GM23338 (cell line): ENCODE measurements around the gene C17orf78. TPM values are rescaled to one million over a fixed set of nuclear protein-coding genes. Genes with fewer than 3 reads are reported as not detected.

Experiments used
- ATAC-seq: fragments of 200-7000 bp; cut with Tn5 transposase; 3 replicates; pipeline ENCODE4 v1.9.1; 2020
- DNase-seq: peaks from one replicate; pipeline ENCODE4 v3.0.0-alpha.2; 2015; ENCODE audit warnings: low spot score
- H2AFZ ChIP-seq: fragments of 200-600 bp; sonication (generic); 2 replicates; pipeline ENCODE4 v1.8.0; 2016; ENCODE audit warnings: antibody characterized with exemption, mild to moderate bottlenecking, moderate library complexity
- H3F3A ChIP-seq: fragments of 200-600 bp; sonication (generic); replicated peaks from 2 replicates; pipeline ENCODE4 v1.8.0; 2017; ENCODE audit warnings: antibody characterized with exemption, mixed run types, low read depth
- H3K27ac ChIP-seq: fragments of 200-600 bp; sonication (generic); 2 replicates; pipeline ENCODE4 v1.6.1; 2016; ENCODE audit warnings: low read depth
- H3K27me3 ChIP-seq: fragments of 200-600 bp; sonication (generic); 2 replicates; pipeline ENCODE4 v1.8.0; 2016; ENCODE audit warnings: mild to moderate bottlenecking, mixed run types, moderate library complexity; ENCODE audit not compliant: insufficient read depth
- H3K36me3 ChIP-seq: fragments of 200-600 bp; sonication (generic); 2 replicates; pipeline ENCODE4 v1.8.0; 2016; ENCODE audit warnings: mild to moderate bottlenecking; ENCODE audit not compliant: insufficient read depth
- H3K4me1 ChIP-seq: fragments of 200-600 bp; sonication (generic); 2 replicates; pipeline ENCODE4 v1.8.0; 2016; ENCODE audit warnings: mild to moderate bottlenecking, moderate library complexity; ENCODE audit not compliant: insufficient read depth
- H3K4me2 ChIP-seq: fragments of 200-600 bp; sonication (generic); 2 replicates; pipeline ENCODE4 v1.7.1; 2017; ENCODE audit warnings: mixed run types
- H3K4me3 ChIP-seq: fragments of 200-600 bp; sonication (generic); 2 replicates; pipeline ENCODE4 v1.6.1; 2016; ENCODE audit warnings: mixed run types
- H3K79me2 ChIP-seq: fragments of 200-600 bp; sonication (generic); replicated peaks from 2 replicates; pipeline ENCODE4 v1.8.0; 2017; ENCODE audit warnings: mild to moderate bottlenecking; ENCODE audit not compliant: insufficient read depth
- H3K9me2 ChIP-seq: fragments of 200-600 bp; sonication (generic); 2 replicates; pipeline ENCODE4 v1.8.0; 2017; ENCODE audit not compliant: insufficient read depth
- H4K20me1 ChIP-seq: fragments of 200-600 bp; sonication (generic); replicated peaks from 2 replicates; pipeline ENCODE4 v1.8.0; 2017; ENCODE audit warnings: mild to moderate bottlenecking; ENCODE audit not compliant: insufficient read depth
- H3K27ac Mint-ChIP-seq: 2 replicates; pipeline ENCODE4 v1.8.0; 2020; ENCODE audit warnings: inconsistent platforms, mild to moderate bottlenecking, moderate library complexity, mixed read lengths
- H3K27me3 Mint-ChIP-seq: 3 replicates; pipeline ENCODE4 v1.8.0; 2022; ENCODE audit warnings: low read depth, mild to moderate bottlenecking, moderate library complexity, mixed read lengths, inconsistent platforms; ENCODE audit not compliant: insufficient read depth, poor library complexity
- H3K36me3 Mint-ChIP-seq: 3 replicates; pipeline ENCODE4 v1.8.0; 2021; ENCODE audit warnings: low read depth, mild to moderate bottlenecking, inconsistent platforms, moderate library complexity, mixed read lengths
- H3K4me1 Mint-ChIP-seq: 3 replicates; pipeline ENCODE4 v1.8.0; 2020; ENCODE audit warnings: mild to moderate bottlenecking, inconsistent platforms, mixed read lengths
- H3K4me3 Mint-ChIP-seq: 3 replicates; pipeline ENCODE4 v1.8.0; 2021; ENCODE audit warnings: moderate library complexity, mild to moderate bottlenecking, inconsistent platforms, mixed read lengths
- H3K9me3 Mint-ChIP-seq: 3 replicates; pipeline ENCODE4 v1.8.0; 2020; ENCODE audit warnings: moderate library complexity, mild to moderate bottlenecking, inconsistent platforms, mixed read lengths
- CREB1 ChIP-seq: fragments of 250-450 bp; sonication (Bioruptor Pico); IDR thresholded peaks from 2 replicates; pipeline ENCODE4 v1.5.0; 2020; ENCODE audit warnings: low read depth, mild to moderate bottlenecking, moderate library complexity
- CTCF ChIP-seq, 2 experiments: fragments of 200-600 bp in 1 of 2; sonication (generic) in 1 of 2; conservative IDR thresholded peaks; 2 replicates each; pipeline versions ENCODE4 v1.5.1 to v1.6.1; 2016 to 2017; ENCODE audit warnings: antibody characterized with exemption in 2 of 2, low read depth in 2 of 2, mild to moderate bottlenecking in 2 of 2, moderate library complexity in 1 of 2
- ETS1 ChIP-seq: IDR thresholded peaks from 2 replicates; pipeline ENCODE4 v1.6.1; 2016; ENCODE audit warnings: antibody characterized with exemption
- EZH2 ChIP-seq: fragments of 200-600 bp; sonication (generic); IDR thresholded peaks from one replicate; pipeline ENCODE4 v1.8.0; 2017; ENCODE audit warnings: antibody characterized with exemption, mild to moderate bottlenecking, low read depth; ENCODE audit not compliant: unreplicated experiment
- EZH2phosphoT487 ChIP-seq: fragments of 200-600 bp; sonication (generic); IDR thresholded peaks from one replicate; pipeline ENCODE4 v1.8.1; 2018; ENCODE audit warnings: antibody characterized with exemption; ENCODE audit not compliant: unreplicated experiment
- JUNB ChIP-seq: IDR thresholded peaks from one replicate; pipeline ENCODE4 v1.6.1; 2016; ENCODE audit warnings: antibody characterized with exemption; ENCODE audit not compliant: unreplicated experiment
- NANOG ChIP-seq: IDR thresholded peaks from 2 replicates; pipeline ENCODE4 v1.6.1; 2016; ENCODE audit warnings: antibody characterized with exemption, borderline replicate concordance
- POLR2AphosphoS5 ChIP-seq: IDR thresholded peaks from 2 replicates; pipeline ENCODE4 v1.6.1; 2016; ENCODE audit warnings: antibody characterized with exemption, low read depth
- STAT1 ChIP-seq: IDR thresholded peaks from one replicate; pipeline ENCODE4 v1.6.1; 2016; ENCODE audit warnings: antibody characterized with exemption; ENCODE audit not compliant: unreplicated experiment
- ZNF114 ChIP-seq: fragments of 250-450 bp; sonication (Bioruptor Pico); IDR thresholded peaks from 2 replicates; pipeline ENCODE4 v1.5.0; 2020; ENCODE audit warnings: mild to moderate bottlenecking, moderate library complexity
- ZNF462 ChIP-seq: fragments of 250-450 bp; sonication (Bioruptor Pico); IDR thresholded peaks from 2 replicates; pipeline ENCODE4 v1.5.0; 2020; ENCODE audit warnings: mild to moderate bottlenecking, moderate library complexity
- polyA plus RNA-seq: library from polyadenylated mRNA; unstranded; fragments of >200 nt; fragmentation: Nextera tagmentation; extraction: Ambion mirVana; gene quantifications from 2 replicates; pipeline ENCODE4 v1.2.1, GENCODE V29; 2016
- total RNA-seq: library from RNA; depleted of rRNA; stranded (reverse); fragments of >200 nt; shearing (Covaris generic); gene quantifications from 2 replicates; pipeline ENCODE4 v1.2.3, GENCODE V29; 2014

Gene C17orf78
- total and polyA plus RNA-seq, 2 experiments from 2014 or later: 0.19 TPM; not detected in 1

GRCh38 chr17:37438141-37438540, 62.4 kb downstream of the C17orf78 start:
- peaks cover 7% of the 10 kb centered on the region for H3K27me3 Mint-ChIP-seq
- H3K4me1 Mint-ChIP-seq: no peaks in the 10 kb centered on the region
- H3K9me3 Mint-ChIP-seq: no peaks in the 10 kb centered on the region
- H3K4me3 Mint-ChIP-seq: no peak overlapping the region
- peak; percentile 29; the same call in 1 of the 3 replicates for ATAC-seq
- H3K36me3 Mint-ChIP-seq: peaks cover 39% of the 10 kb centered on the region
- H2AFZ ChIP-seq: no peak overlapping the region
- H3K4me1 ChIP-seq: no peaks in the 10 kb centered on the region
- no peak overlapping the region for H3K4me2 ChIP-seq
- H3K36me3 ChIP-seq: peaks cover 10% of the 10 kb centered on the region; the same call in 1 of the 2 replicates
- H3F3A ChIP-seq: no peaks in the 10 kb centered on the region
- no peaks in the 10 kb centered on the region for H3K79me2 ChIP-seq
- no peaks in the 10 kb centered on the region; the same call in 1 of the 2 replicates for H4K20me1 ChIP-seq
- H3K27me3 ChIP-seq: no peaks in the 10 kb centered on the region
- no peak overlapping the region for H3K4me3 ChIP-seq
- H3K27ac Mint-ChIP-seq: no peak overlapping the region
- H3K9me2 ChIP-seq: no peaks in the 10 kb centered on the region
- TF ChIP-seq CTCF (conservative IDR thresholded peaks at IDR 0.05; ENCODE audit: low read depth in 2 of 2) (peak; percentile 59 to 73), NANOG (no peak)
- peak; percentile 65 for DNase-seq
- no peak overlapping the region for H3K27ac ChIP-seq

- Histone ChIP-seq H3K27me3 (no peaks in the 10 kb centered on the region), H4K20me1 (no peaks in the 10 kb centered on the region; the same call in 1 of the 2 replicates), H3K36me3 (peaks cover 10% of the 10 kb centered on the region; the same call in 1 of the 2 replicates), H3K4me3 (no peak overlapping the region), H3K79me2 (no peaks in the 10 kb centered on the region), H3K4me1 (no peaks in the 10 kb centered on the region), H2AFZ (no peak overlapping the region), H3K27ac (no peak overlapping the region), H3K4me2 (no peak overlapping the region), H3F3A (no peaks in the 10 kb centered on the region; the same call in 1 of the 2 replicates), H3K9me2 (no peaks in the 10 kb centered on the region)
- H3K36me3 Mint-ChIP-seq: peaks cover 39% of the 10 kb centered on the region
- DNase-seq (no peak), ATAC-seq (no peak)
- no peak overlapping the region for H3K27ac Mint-ChIP-seq
- H3K9me3 Mint-ChIP-seq: no peaks in the 10 kb centered on the region
- H3K4me1 Mint-ChIP-seq: no peaks in the 10 kb centered on the region
- H3K27me3 Mint-ChIP-seq: peaks cover 7% of the 10 kb centered on the region
- no peak overlapping the region for H3K4me3 Mint-ChIP-seq
- TF ChIP-seq POLR2AphosphoS5 (no peak), EZH2phosphoT487 (no peak), NANOG (no peak), ZNF114 (CRISPR knock-in tag) (no peak), CREB1 (no peak), JUNB (no peak), ZNF462 (CRISPR knock-in tag) (no peak), EZH2 (no peak), CTCF (conservative IDR thresholded peaks at IDR 0.05; ENCODE audit: low read depth in 2 of 2) (no peak), ETS1 (no peak), STAT1 (no peak)
These were observed 64.6 kb downstream of the C17orf78 start for GRCh38 chr17:37440424-37440823.
